Posterior vena cava (tissue), 2 donors: ENCODE measurements around the gene NBPF1. TPM values are rescaled to one million over a fixed set of nuclear protein-coding genes. Genes with fewer than 3 reads are reported as not detected.
"Not testable (repeated sequence)": the region's sequence is repeated elsewhere in the genome, so short reads cannot be mapped to it uniquely, and the experiment has no call there.

Experiments
- DNase-seq: peaks from one replicate; pipeline ENCODE4 v3.0.0-alpha.2; 2020; ENCODE audit warnings: low spot score
- intact Hi-C, 2 donors: fragments of 100-400 bp; cut with DNase I; formaldehyde crosslinking; loops; one replicate each; pipeline versions ENCODE4 v1.14.1 to v1.14.2; 2022 to 2023
- total RNA-seq, 2 donors: library from RNA; stranded (reverse); fragmentation: NEBNext Ultra II Directional; extraction: Animal tissue kit (Norgen Biotek cat#: 25700); gene quantifications; one replicate each; pipeline ENCODE4 v1.2.1, GENCODE V29; 2021
- donor health status: DM: yes; HTN: yes; CAD: no.
- donor health status: DM: yes; HTN: yes; CAD: no.

Gene NBPF1
- total RNA-seq, 2 donors from 2014 or later, result 28.9 to 63.0 TPM

GRCh38 chr1:16610553-16610952, 2.8 kb downstream of the NBPF1 start:
- DNase-seq, intact Hi-C loops: not testable (repeated sequence)

GRCh38 chr1:16609761-16610160, 3.6 kb downstream of the NBPF1 start:
- intact Hi-C loops, result not testable (repeated sequence)
- peak; percentile 71 for DNase-seq

GRCh38 chr1:16608838-16609560, 4.4 kb downstream of the NBPF1 start:
- DNase-seq, result no peak
- intact Hi-C loops, result no loop called here

GRCh38 chr1:16607853-16608815, 5.2 kb downstream of the NBPF1 start:
- DNase-seq, result peak; percentile 85
- intact Hi-C loops, result not testable (repeated sequence)

DNA sequence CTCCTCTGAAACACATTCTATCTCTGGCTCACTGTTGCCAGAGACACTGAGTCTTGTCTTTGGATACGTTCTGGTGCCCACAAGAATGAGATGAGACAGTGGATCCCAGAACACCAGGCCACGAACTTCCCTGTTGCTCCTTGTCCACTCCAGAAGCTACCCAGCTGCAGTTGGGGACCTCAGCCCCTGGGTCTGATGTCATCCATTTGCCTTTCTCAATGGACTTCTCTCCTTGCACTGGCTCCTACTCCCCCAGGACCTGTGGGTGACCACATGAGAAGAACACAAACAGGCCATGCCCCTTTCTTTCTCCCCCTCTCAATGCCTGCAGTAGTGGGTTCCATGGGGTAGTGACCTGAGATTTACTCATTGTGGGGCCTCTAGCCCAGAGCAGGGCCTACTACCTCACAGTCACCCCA, 5.9 kb downstream of the NBPF1 start:
- intact Hi-C loops, result no loop called here
- peak; percentile 85 for DNase-seq

- DNase-seq, intact Hi-C loops: not testable (repeated sequence)
Observed at GRCh38 chr1:16606666-16607432, 6.5 kb downstream of the NBPF1 start.

DNA sequence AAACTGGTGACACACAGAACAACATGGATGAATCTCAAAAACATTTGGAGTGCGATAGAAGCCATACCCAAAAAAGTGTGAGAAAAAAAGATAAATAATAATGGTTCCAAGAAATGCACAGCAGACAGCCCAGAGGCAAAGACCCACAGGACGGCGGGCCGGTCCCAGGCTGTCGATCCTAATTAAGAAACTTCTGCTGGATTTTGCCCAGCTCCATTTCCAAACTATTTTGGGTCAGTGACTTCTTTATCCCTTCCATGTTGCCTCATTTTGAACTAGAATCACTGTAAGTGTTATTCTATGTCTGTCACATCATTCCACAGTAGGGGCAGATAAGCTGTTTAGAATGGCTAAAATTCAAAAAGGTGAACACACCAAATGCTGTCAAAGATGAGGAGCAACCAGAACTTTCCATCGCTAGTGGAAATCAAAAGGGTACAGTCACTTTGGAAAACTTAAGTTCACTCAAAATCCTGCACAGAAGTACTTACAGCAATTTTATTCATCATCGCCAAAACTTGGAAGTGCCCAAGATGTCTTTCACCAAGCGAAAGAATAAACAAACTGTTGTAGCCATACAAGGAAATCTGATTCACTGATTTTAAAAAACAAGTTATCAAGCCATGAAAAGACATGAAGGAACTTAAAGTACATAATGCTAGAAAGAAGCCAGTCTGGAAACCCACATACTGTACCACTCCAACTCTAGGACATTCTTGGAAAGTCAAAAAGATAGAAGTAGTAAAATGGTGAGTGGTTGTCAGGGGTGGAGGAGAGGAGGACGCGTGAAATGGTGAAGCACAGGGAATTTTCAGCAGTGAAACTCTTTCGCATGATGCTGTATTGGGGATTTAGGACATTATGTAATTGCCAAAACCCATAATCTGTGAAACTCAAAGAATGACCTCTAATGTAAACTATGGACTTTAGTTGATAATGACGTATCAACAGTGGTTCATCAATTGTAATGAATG, 7.5 kb downstream of the NBPF1 start:
- DNase-seq, result peak; percentile 88

GRCh38 chr1:16605213-16605525, 8.2 kb downstream of the NBPF1 start:
- intact Hi-C loops, result no loop called here
- no peak for DNase-seq

More for the DNA sequence above, 7.5 kb downstream of the NBPF1 start:
- intact Hi-C loops, result no loop called here

GRCh38 chr1:16604514-16605212, 8.7 kb downstream of the NBPF1 start:
- DNase-seq, intact Hi-C loops: not testable (repeated sequence)

GRCh38 chr1:16603623-16604022, 9.7 kb downstream of the NBPF1 start:
- intact Hi-C loops, DNase-seq: not testable (repeated sequence)

DNA sequence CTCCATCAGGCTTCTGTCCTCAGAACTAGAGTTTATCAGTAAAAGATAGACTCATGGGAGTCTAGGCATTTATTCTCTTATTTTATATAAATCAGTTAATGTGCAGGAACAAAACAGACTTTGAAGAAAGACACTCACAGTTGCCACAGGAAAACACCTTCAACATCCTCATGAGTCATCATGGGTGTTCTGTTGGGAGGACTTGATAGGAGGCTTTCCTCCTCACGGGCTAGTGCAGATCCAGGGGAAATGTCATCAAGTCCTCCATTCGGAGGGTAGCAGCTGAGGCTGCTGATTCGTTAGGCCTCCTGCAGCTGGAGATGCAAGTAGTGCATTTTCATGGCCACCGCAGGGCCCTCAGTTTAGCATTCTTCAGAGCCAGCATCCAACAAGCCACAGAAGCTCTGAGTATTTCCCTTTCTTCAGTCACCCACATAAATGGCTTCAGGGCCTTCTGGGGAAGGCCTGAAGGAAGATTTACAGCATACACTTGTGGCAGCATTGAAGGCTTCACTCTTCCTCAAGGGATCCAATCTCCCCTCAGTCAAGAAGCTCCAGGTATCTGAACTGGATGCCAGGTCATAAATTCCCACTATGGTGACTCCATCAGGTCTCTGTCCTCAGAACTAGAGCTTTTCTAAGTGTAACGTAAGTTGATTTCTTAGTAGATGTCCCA, 10.9 kb downstream of the NBPF1 start:
- intact Hi-C loops, result not testable (repeated sequence)

GRCh38 chr1:16600855-16601786, 12.2 kb downstream of the NBPF1 start:
- intact Hi-C loops, DNase-seq: not testable (repeated sequence)

More for the DNA sequence above, 10.9 kb downstream of the NBPF1 start:
- DNase-seq, result not testable (repeated sequence)

- intact Hi-C loops, DNase-seq: not testable (repeated sequence)
Observed at GRCh38 chr1:16599326-16599725, 14.0 kb downstream of the NBPF1 start.

GRCh38 chr1:16595216-16595615, 18.1 kb downstream of the NBPF1 start:
- intact Hi-C loops, DNase-seq: not testable (repeated sequence)

- intact Hi-C loops, DNase-seq: not testable (repeated sequence)
Observed at GRCh38 chr1:16591845-16592244, 21.5 kb downstream of the NBPF1 start.

DNA sequence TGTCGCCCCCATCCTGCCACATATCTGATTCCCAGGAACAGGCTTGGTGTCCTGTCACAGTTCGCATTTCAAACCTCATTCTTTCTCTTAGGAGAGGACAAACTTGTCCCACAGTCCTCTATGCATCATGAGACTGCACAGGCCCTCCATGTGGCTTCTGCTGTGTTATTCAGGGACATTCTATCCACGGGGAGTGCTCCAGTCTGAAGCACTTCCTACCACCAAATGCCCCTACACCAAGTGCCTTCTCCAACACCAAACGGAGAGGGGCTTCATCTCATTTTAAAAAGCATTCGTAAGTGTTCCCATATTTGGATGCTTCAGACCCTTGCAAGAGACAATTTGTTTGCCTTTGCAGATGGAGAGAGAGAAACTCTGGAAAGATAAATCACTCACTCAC, 25.3 kb downstream of the NBPF1 start:
- intact Hi-C loops, DNase-seq: not testable (repeated sequence)
